GM12892 (cell line): Measurements from ENCODE around the gene ZNF865.

Experiments
- POLR2A ChIP-seq: IDR thresholded peaks from 2 replicates; pipeline ENCODE4 v1.6.1; 2011; ENCODE audit warnings: low read depth, low read length, control low read depth
- POLR2AphosphoS5 ChIP-seq: IDR thresholded peaks from 2 replicates; pipeline ENCODE4 v1.6.1; 2011; ENCODE audit warnings: low read depth, low read length, control low read depth
- TAF1 ChIP-seq: IDR thresholded peaks from 2 replicates; pipeline ENCODE4 v1.6.1; 2011; ENCODE audit warnings: low read depth, mild to moderate bottlenecking, control low read depth, low read length, borderline replicate concordance

GRCh38 chr19:55661826-55662225 lies 56.4 kb downstream of the ZNF865 start:
- TF ChIP-seq POLR2A (no peak), POLR2AphosphoS5 (no peak), TAF1 (no peak)
